Measurements from ENCODE around the gene TMEM131L.

- TF ChIP-seq POLR2A (IDR thresholded peaks at IDR 0.05) (no peak), CTCF (IDR thresholded peaks at IDR 0.05) (no peak)
Measured at GRCh38 chr4:153474251-153474650, 8.1 kb downstream of the TMEM131L start.

Measured in adrenal gland (tissue), 5 donors.